Activated naive CD4-positive, alpha-beta T cell treated with anti-CD3 and anti-CD28 coated beads for 36 hours (primary cell): ENCODE data around the gene DENND1A. TPM values are rescaled to one million over a fixed set of nuclear protein-coding genes. Genes with fewer than 3 reads are reported as not detected.
"Not testable (repeated sequence)": the region's sequence is repeated elsewhere in the genome, so short reads cannot be mapped to it uniquely, and the experiment has no call there.

Experiments used
- CTCF ChIA-PET: fragments of 350-600 bp; sonication (Branson Sonifier 250); formaldehyde crosslinking; loops from one replicate; lab custom pipeline; 2021; ENCODE audit warnings: antibody characterized with exemption; lab: Charles Lee
- DNase-seq: peaks from one replicate; pipeline ENCODE4 v3.0.0-alpha.2; 2020
- H3K27ac Mint-ChIP-seq: one replicate; pipeline ENCODE4 v1.8.0; 2021; ENCODE audit warnings: mild to moderate bottlenecking, mixed read lengths
- H3K27me3 Mint-ChIP-seq: one replicate; pipeline ENCODE4 v1.8.0; 2021; ENCODE audit warnings: low read depth, mixed read lengths
- H3K36me3 Mint-ChIP-seq: one replicate; pipeline ENCODE4 v1.8.0; 2021; ENCODE audit warnings: low read depth, mixed read lengths
- H3K4me1 Mint-ChIP-seq: one replicate; pipeline ENCODE4 v1.8.0; 2021; ENCODE audit warnings: low read depth, mixed read lengths
- H3K4me3 Mint-ChIP-seq: one replicate; pipeline ENCODE4 v1.8.0; 2021; ENCODE audit warnings: mild to moderate bottlenecking, moderate library complexity, mixed read lengths
- H3K9me3 Mint-ChIP-seq: one replicate; pipeline ENCODE4 v1.8.0; 2021; ENCODE audit warnings: mixed read lengths
- intact Hi-C: fragments of 100-400 bp; cut with micrococcal nuclease; formaldehyde crosslinking; loops from one replicate; pipeline ENCODE4 v1.15.1; 2023
- total RNA-seq, 2 experiments: library from RNA; stranded (reverse); gene quantifications; one replicate each; pipeline ENCODE4 v1.2.3, GENCODE V29; 2021

Gene DENND1A
- total RNA-seq, 2 experiments from 2014 or later: 28.4 to 29.6 TPM

DNA sequence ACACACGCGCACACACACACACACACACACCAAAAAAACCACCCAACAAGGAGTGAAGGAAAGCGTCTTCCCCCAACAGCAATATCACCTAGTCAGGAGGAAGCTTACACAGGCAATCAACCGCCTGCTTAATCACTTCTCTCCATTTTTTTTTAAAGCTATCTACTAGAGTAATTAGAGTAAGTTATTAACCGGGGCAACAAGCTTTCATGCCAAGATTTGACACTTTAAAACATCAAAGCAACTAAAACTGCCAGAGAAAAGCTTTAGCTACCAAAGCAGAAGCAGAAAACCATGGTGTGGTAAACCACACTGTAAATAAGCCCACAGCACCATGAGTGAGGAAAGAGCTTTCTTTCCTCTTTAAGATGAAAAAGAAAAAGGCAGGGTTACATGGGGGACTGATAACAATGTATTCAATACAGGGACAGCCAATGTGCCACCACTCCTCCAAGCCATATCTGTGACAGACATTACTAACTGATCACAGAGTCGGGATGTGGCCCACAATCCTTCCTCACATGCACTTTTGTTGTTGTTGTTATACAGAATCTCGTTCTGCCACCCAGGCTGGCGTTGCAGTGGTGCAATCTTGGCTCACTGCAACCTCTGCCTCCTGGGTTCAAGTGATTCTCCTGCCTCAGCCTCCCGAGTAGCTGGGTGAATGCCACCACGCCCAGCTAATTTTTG, 291.8 kb downstream of the DENND1A start:
- CTCF ChIA-PET: interaction anchor here (1.1 kb wide), 2 partner anchors 22 to 403 kb away, joined by 3 to 8 read pairs; no protein-coding TSS in a partner anchor
- no peaks in the 10 kb centered on the region for H3K9me3 Mint-ChIP-seq
- no peaks in the 10 kb centered on the region for H3K36me3 Mint-ChIP-seq
- intact Hi-C loops: loop anchor here (1.0 to 5.0 kb wide), 3 partner anchors 49 to 89 kb away; no protein-coding TSS in a partner anchor
- H3K4me3 Mint-ChIP-seq: peak overlapping the region; percentile 64
- no peaks in the 10 kb centered on the region for H3K27me3 Mint-ChIP-seq
- H3K27ac Mint-ChIP-seq: peak overlapping the region; percentile 51
- H3K4me1 Mint-ChIP-seq: peaks cover 40% of the 10 kb centered on the region
- DNase-seq: peak; percentile 18

DNA sequence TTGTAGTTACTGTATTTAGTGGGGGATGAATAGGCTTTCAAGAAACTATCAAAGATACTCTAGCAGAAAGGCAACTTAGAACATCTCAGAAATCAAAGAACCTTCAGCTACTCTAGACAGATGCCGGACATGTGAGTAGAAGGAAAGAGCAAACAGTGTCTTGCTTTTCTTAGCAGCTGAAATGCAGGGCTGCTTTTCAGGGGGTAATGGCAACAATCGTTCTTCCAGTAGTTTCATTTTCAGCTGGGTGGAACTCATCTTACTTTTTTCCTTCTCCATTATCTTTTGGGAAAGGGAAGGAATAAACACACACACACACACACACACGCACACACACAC, 292.4 kb downstream of the DENND1A start:
- CTCF ChIA-PET: interaction anchor here (1.1 kb wide), 1 partner anchor 403 kb away, joined by 8 read pairs; no protein-coding TSS in a partner anchor
- no peaks in the 10 kb centered on the region for H3K9me3 Mint-ChIP-seq
- H3K4me3 Mint-ChIP-seq: peak overlapping the region; percentile 64
- H3K27me3 Mint-ChIP-seq: no peaks in the 10 kb centered on the region
- peaks cover 40% of the 10 kb centered on the region for H3K4me1 Mint-ChIP-seq
- no peaks in the 10 kb centered on the region for H3K36me3 Mint-ChIP-seq
- intact Hi-C loops: loop anchor here (2.0 to 5.0 kb wide), 2 partner anchors 49 to 65 kb away; no protein-coding TSS in a partner anchor
- no peak for DNase-seq
- peak overlapping the region; percentile 51 for H3K27ac Mint-ChIP-seq

DNA sequence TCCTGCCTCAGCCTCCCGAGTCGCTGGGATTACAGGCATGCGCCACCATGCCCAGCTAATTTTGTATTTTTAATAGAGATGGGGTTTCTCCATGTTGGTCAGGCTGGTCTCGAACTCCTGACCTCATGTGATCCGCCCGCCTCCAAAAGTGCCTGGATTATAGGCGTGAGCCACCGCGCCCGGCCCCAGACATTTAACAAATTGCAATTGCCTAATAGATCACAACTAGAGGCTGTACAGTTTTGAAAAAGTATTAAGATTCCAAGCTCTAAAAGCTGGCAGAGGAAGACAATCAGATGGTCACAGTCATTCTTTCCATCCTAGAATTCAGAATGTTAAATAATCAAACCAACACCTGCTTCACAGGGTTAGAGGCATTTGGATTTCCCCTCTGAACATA, 293.1 kb downstream of the DENND1A start:
- Mint-ChIP-seq H3K27ac (peak overlapping the region; percentile 36), H3K4me1 (peaks cover 40% of the 10 kb centered on the region), H3K4me3 (peak overlapping the region; percentile 12)
- H3K36me3 Mint-ChIP-seq, H3K9me3 Mint-ChIP-seq, H3K27me3 Mint-ChIP-seq, DNase-seq: not testable (repeated sequence)
- CTCF ChIA-PET: interaction anchor here (0.6 to 1.2 kb wide), 2 partner anchors 76 to 404 kb away, joined by 3 to 4 read pairs; no protein-coding TSS in a partner anchor
- intact Hi-C loops: loop anchor here (2.0 to 5.0 kb wide), 2 partner anchors 50 to 65 kb away; no protein-coding TSS in a partner anchor

DNA sequence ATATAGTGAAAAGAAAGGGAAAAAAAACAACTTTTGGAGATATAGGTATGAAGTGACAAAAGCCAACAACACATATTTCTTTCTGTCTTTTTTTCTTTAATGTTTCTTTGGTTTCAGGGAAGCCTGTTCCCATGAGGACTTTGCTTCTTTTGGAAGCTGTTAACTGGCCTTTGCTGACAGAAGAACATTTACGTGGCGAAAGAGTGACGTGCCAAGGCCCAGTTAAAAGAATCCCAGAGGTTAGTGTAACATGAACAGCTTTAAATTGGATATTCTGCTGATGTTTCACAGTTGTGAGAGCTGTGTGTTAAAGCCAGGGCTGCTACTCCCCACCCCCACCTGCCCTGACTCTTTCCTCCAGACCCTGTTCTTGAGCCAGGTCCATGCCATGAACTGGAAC, 298.1 kb downstream of the DENND1A start:
- intact Hi-C loops: no loop called here
- Mint-ChIP-seq H3K9me3 (no peaks in the 10 kb centered on the region), H3K27ac (no peak overlapping the region), H3K27me3 (no peaks in the 10 kb centered on the region), H3K4me1 (peaks cover 17% of the 10 kb centered on the region), H3K36me3 (peaks cover 21% of the 10 kb centered on the region), H3K4me3 (no peak overlapping the region)
- no peak for DNase-seq
- CTCF ChIA-PET: no interaction called here

DNA sequence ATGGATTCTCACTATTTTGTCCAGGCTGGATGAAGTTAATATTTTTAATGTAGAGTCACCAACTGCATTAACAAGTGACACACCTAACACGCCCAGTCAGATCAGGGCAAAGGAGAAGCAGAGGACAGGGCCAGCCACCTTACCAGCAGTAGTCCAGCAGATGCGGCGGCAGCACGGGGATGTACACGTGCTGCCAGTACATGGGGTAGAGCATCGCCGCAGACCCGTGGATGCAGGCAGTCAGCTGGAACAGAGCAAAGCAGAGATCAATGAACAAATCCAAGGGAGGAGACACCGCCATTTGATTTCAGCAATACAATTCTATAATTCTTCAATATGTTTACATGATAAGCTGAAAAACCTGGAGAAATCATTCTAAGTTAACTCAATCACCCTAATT, 299.7 kb downstream of the DENND1A start:
- peaks cover 29% of the 10 kb centered on the region for H3K36me3 Mint-ChIP-seq
- no peaks in the 10 kb centered on the region for H3K27me3 Mint-ChIP-seq
- no peak for DNase-seq
- no peaks in the 10 kb centered on the region for H3K9me3 Mint-ChIP-seq
- no peak overlapping the region for H3K4me3 Mint-ChIP-seq
- no peak overlapping the region for H3K27ac Mint-ChIP-seq
- CTCF ChIA-PET: no interaction called here
- intact Hi-C loops: no loop called here
- peaks cover 7% of the 10 kb centered on the region for H3K4me1 Mint-ChIP-seq

DNA sequence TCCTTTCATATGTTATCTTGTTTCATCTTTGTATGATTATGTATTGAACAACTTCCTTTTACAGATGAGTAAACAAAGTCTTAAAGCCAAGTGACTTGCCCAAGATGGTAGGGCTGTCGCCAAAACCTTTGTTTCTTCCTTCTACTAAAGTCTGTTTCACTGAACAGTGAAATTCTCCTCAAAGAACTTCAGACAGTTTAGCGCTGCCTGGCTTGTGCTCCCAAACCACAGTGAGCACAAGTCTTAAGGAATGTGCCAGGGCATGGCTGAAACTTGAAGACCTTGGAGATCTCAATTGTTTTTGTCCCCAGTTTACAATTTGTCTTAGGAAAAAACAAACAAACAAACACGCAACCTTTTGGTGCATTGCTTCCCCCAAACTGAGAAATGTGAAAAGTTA, 300.4 kb downstream of the DENND1A start:
- Mint-ChIP-seq H3K36me3 (peaks cover 29% of the 10 kb centered on the region), H3K4me3 (no peak overlapping the region), H3K4me1 (peaks cover under 1% of the 10 kb centered on the region), H3K27ac (no peak overlapping the region), H3K9me3 (no peaks in the 10 kb centered on the region), H3K27me3 (no peaks in the 10 kb centered on the region)
- DNase-seq: no peak
- intact Hi-C loops: no loop called here
- CTCF ChIA-PET: no interaction called here

DNA sequence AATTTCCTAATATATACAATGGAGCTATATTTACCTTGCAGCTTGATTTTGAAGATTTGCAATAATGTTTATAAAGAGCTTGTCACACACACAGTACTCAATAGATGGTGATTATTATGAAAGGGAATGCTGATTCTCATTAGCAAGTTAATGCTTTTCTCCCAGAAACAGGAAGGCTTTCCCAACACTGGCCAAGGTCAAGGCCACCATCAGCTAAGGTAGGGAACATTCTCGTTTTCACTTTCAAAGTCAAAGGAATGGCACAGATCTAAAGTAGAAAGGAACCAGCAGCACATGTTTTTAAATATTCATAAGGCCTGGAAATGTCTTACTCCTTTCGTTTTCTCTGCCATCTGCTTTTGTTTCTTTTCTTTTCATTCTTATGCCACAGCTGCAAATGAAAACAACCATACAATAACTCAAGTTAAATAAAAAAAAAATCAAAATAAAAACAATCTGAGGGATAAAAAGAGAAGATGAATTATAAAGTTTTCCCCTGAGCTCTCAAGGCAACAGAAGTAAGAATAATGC, 307.1 kb downstream of the DENND1A start:
- Mint-ChIP-seq H3K4me1 (no peaks in the 10 kb centered on the region), H3K27ac (no peak overlapping the region), H3K9me3 (no peaks in the 10 kb centered on the region), H3K4me3 (no peak overlapping the region), H3K36me3 (peaks cover 16% of the 10 kb centered on the region), H3K27me3 (no peaks in the 10 kb centered on the region)
- DNase-seq: no peak
- CTCF ChIA-PET: interaction anchor here (0.6 kb wide), 2 partner anchors 206 to 1595 kb away, joined by 3 to 5 read pairs; no protein-coding TSS in a partner anchor
- intact Hi-C loops: no loop called here

DNA sequence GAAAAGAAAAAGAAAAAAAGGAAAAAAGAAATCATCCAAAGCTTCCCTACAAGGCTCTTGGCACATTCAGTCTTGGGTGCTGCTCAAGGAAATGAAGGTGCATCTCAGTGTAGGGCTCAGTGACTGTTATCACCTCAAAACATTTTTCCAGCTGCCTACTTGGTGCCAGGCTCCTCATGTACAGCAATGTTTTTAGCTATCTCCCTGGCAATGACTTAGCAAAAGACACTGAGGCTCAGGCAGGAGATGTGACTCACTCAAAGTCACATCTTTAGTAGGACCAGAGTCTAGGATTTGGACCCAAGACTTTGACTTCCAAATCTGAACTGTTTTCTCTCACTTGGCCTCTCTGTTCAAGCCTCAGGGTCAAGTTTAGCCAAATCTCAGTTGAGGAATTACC, 309.7 kb downstream of the DENND1A start:
- Mint-ChIP-seq H3K9me3 (no peaks in the 10 kb centered on the region), H3K4me3 (no peak overlapping the region), H3K36me3 (peaks cover 5% of the 10 kb centered on the region), H3K4me1 (peaks cover 2% of the 10 kb centered on the region), H3K27me3 (no peaks in the 10 kb centered on the region), H3K27ac (no peak overlapping the region)
- intact Hi-C loops: no loop called here
- CTCF ChIA-PET: no interaction called here
- no peak for DNase-seq

DNA sequence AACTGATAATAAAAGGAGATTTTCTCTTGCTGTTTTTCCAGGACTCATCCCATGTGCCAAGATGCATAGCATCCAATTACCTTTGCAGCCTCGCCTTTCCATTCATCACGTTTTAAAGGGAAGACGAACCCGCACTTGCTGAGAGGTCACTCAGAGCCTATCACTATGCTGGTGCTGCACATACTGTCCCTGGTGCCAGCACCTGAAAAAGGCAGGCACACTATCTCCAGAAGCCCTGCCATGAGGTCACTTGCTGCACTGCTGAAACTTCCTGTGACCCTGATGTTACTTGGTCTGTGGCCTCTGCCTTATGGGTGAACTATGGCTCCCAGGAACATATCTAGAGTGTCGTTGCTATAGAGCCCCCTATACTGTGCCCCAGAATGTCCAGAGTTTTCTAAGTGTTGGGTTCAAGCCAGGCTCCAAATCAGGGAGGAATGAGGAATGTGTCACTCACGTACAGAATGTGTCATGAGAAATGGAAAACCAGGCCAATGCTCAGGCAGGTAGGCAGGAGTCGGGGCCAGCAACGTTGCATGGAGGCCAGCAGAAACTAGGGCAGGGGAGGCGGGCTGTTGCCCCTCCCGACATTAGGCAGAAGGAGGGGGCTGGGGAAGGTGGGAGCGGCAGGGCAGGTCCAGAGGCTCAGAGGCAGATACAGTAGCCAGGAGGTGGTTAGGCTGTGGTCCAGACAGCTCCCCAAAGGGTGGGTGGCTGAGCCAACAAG, 311.8 kb downstream of the DENND1A start:
- no peaks in the 10 kb centered on the region for H3K9me3 Mint-ChIP-seq
- DNase-seq: no peak
- no peak overlapping the region for H3K27ac Mint-ChIP-seq
- H3K36me3 Mint-ChIP-seq: peaks cover 2% of the 10 kb centered on the region
- peaks cover 2% of the 10 kb centered on the region for H3K4me1 Mint-ChIP-seq
- CTCF ChIA-PET: no interaction called here
- intact Hi-C loops: no loop called here
- no peak overlapping the region for H3K4me3 Mint-ChIP-seq
- no peaks in the 10 kb centered on the region for H3K27me3 Mint-ChIP-seq

DNA sequence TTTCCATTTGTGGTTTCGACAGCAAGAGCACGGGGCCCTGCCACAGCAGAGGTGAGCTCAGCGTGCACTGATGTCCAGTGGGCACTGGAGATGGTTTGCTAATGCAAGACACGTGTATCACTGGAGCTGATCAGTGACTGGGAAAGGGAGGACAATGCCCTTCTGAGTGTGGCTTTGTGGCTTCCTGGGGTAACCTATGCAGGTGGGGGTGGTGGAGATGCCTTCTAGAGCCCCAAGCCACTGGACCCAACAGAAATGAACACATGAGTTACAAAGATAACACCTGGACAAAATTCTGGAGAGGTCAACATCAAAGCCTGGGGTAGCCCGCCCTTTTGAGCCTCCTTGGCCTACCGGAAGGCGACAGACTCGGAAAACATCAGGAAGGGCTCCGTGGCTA, 312.6 kb downstream of the DENND1A start:
- DNase-seq: no peak
- H3K9me3 Mint-ChIP-seq: no peaks in the 10 kb centered on the region
- no peak overlapping the region for H3K4me3 Mint-ChIP-seq
- no peak overlapping the region for H3K27ac Mint-ChIP-seq
- no peaks in the 10 kb centered on the region for H3K27me3 Mint-ChIP-seq
- H3K4me1 Mint-ChIP-seq: peaks cover 2% of the 10 kb centered on the region
- peaks cover 2% of the 10 kb centered on the region for H3K36me3 Mint-ChIP-seq
- CTCF ChIA-PET: no interaction called here
- intact Hi-C loops: no loop called here

DNA sequence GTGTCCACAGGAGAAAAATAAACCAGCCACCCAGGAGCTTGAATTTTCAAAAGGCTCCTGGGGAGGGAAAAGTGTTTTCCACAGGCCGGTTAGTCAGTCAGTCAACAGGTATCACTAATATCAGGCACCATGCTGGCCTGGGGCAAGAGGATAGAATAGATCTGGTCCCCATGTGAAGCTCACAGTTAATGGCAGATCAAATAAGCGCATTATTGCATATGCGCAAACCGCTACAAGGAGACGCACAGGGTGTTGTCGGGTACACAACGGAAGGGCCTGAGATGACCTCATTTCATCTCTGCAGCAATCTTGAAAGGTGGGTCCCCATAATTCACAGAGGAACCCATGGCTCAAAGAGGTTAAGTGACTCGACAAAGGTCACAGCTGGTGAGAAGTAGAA, 313.2 kb downstream of the DENND1A start:
- Mint-ChIP-seq H3K27me3 (no peaks in the 10 kb centered on the region), H3K36me3 (peaks cover 2% of the 10 kb centered on the region), H3K27ac (no peak overlapping the region), H3K9me3 (no peaks in the 10 kb centered on the region), H3K4me1 (peaks cover 2% of the 10 kb centered on the region), H3K4me3 (no peak overlapping the region)
- no peak for DNase-seq
- CTCF ChIA-PET: interaction anchor here (0.7 kb wide), 1 partner anchor 48 kb away, joined by 3 read pairs; no protein-coding TSS in a partner anchor
- intact Hi-C loops: no loop called here

DNA sequence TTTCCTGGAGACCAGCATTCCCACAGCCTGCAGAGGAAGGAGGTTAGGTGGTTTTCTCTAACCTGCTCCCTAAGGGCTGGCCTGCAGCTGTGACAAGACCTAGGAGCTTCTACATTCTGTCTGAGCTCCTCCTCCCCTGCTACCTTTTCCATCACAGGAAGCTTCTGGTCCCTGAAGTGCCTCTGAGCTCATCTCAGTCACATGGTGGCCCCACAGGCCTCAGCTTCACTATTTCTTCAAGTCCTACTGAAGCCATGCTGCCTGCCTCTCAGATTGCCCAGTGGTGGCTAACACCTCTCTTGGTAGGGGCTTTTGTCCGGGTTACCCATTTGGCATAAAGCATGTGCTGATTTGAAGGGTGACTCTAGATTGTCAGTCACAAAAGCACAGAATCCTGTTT, 314.5 kb downstream of the DENND1A start:
- Mint-ChIP-seq H3K36me3 (peaks cover 2% of the 10 kb centered on the region), H3K4me1 (peaks cover 2% of the 10 kb centered on the region), H3K4me3 (no peak overlapping the region), H3K27me3 (no peaks in the 10 kb centered on the region), H3K27ac (no peak overlapping the region), H3K9me3 (no peaks in the 10 kb centered on the region)
- DNase-seq: peak; percentile 30
- intact Hi-C loops: no loop called here
- CTCF ChIA-PET: no interaction called here
